ENCODE data around the gene DNER. TPM values are rescaled to one million over a fixed set of nuclear protein-coding genes. Genes with fewer than 3 reads are reported as not detected.

The DNER gene
- total and polyA plus RNA-seq, 2 experiments from 2014 or later, result 4.7 to 8.8 TPM

- H3K36me3 ChIP-seq (ENCODE audit: insufficient read depth), result no peaks in the 10 kb centered on the region
- H3K4me1 Mint-ChIP-seq, result no peaks in the 10 kb centered on the region
- no peak for TF ChIP-seq NANOG (IDR thresholded peaks at IDR 0.05; ENCODE audit: borderline replicate concordance)
- TF ChIP-seq ZNF462 (CRISPR knock-in tag; IDR thresholded peaks at IDR 0.05), result no peak
- TF ChIP-seq ZNF114 (CRISPR knock-in tag; IDR thresholded peaks at IDR 0.05), result no peak
- no peak for TF ChIP-seq EZH2phosphoT487 (IDR thresholded peaks at IDR 0.05; ENCODE audit: unreplicated experiment)
- no peak for TF ChIP-seq EZH2 (IDR thresholded peaks at IDR 0.05; ENCODE audit: low read depth, unreplicated experiment)
- TF ChIP-seq, protein P1, sequence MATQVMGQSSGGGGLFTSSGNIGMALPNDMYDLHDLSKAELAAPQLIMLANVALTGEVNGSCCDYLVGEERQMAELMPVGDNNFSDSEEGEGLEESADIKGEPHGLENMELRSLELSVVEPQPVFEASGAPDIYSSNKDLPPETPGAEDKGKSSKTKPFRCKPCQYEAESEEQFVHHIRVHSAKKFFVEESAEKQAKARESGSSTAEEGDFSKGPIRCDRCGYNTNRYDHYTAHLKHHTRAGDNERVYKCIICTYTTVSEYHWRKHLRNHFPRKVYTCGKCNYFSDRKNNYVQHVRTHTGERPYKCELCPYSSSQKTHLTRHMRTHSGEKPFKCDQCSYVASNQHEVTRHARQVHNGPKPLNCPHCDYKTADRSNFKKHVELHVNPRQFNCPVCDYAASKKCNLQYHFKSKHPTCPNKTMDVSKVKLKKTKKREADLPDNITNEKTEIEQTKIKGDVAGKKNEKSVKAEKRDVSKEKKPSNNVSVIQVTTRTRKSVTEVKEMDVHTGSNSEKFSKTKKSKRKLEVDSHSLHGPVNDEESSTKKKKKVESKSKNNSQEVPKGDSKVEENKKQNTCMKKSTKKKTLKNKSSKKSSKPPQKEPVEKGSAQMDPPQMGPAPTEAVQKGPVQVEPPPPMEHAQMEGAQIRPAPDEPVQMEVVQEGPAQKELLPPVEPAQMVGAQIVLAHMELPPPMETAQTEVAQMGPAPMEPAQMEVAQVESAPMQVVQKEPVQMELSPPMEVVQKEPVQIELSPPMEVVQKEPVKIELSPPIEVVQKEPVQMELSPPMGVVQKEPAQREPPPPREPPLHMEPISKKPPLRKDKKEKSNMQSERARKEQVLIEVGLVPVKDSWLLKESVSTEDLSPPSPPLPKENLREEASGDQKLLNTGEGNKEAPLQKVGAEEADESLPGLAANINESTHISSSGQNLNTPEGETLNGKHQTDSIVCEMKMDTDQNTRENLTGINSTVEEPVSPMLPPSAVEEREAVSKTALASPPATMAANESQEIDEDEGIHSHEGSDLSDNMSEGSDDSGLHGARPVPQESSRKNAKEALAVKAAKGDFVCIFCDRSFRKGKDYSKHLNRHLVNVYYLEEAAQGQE (IDR thresholded peaks at IDR 0.05; ENCODE audit: unreplicated experiment), result no peak
- TF ChIP-seq POLR2AphosphoS5 (IDR thresholded peaks at IDR 0.05; ENCODE audit: low read depth), result no peak
- no peak for TF ChIP-seq JUNB (IDR thresholded peaks at IDR 0.05; ENCODE audit: unreplicated experiment)
- TF ChIP-seq CREB1 (CRISPR knock-in tag; IDR thresholded peaks at IDR 0.05; ENCODE audit: low read depth), result no peak
- TF ChIP-seq, protein P2, sequence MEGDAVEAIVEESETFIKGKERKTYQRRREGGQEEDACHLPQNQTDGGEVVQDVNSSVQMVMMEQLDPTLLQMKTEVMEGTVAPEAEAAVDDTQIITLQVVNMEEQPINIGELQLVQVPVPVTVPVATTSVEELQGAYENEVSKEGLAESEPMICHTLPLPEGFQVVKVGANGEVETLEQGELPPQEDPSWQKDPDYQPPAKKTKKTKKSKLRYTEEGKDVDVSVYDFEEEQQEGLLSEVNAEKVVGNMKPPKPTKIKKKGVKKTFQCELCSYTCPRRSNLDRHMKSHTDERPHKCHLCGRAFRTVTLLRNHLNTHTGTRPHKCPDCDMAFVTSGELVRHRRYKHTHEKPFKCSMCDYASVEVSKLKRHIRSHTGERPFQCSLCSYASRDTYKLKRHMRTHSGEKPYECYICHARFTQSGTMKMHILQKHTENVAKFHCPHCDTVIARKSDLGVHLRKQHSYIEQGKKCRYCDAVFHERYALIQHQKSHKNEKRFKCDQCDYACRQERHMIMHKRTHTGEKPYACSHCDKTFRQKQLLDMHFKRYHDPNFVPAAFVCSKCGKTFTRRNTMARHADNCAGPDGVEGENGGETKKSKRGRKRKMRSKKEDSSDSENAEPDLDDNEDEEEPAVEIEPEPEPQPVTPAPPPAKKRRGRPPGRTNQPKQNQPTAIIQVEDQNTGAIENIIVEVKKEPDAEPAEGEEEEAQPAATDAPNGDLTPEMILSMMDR (conservative IDR thresholded peaks at IDR 0.05; ENCODE audit: low read depth in 2 of 2), result no peak
- ATAC-seq (no peak), DNase-seq (ENCODE audit: low spot score) (no peak)
- H3K36me3 Mint-ChIP-seq (ENCODE audit: low read depth), result no peaks in the 10 kb centered on the region
- no peaks in the 10 kb centered on the region for H3K9me3 Mint-ChIP-seq
- no peak overlapping the region for H3K27ac Mint-ChIP-seq
- peaks cover 5% of the 10 kb centered on the region; the same call in 1 of the 2 replicates for H3K9me2 ChIP-seq (ENCODE audit: insufficient read depth)
- H3K27me3 Mint-ChIP-seq (ENCODE audit: insufficient read depth, low read depth, poor library complexity), result peaks cover 1% of the 10 kb centered on the region
- no peak overlapping the region for H3K4me3 ChIP-seq
- H4K20me1 ChIP-seq (replicated peaks; ENCODE audit: insufficient read depth), result no peaks in the 10 kb centered on the region
- H3F3A ChIP-seq (replicated peaks; ENCODE audit: low read depth), result no peaks in the 10 kb centered on the region
- H3K79me2 ChIP-seq (replicated peaks; ENCODE audit: insufficient read depth), result no peaks in the 10 kb centered on the region
- H3K27me3 ChIP-seq (ENCODE audit: insufficient read depth), result no peaks in the 10 kb centered on the region
- H2AFZ ChIP-seq, result no peak overlapping the region
- no peak overlapping the region for H3K4me2 ChIP-seq
- H3K4me3 Mint-ChIP-seq, result no peak overlapping the region
- H3K4me1 ChIP-seq (ENCODE audit: insufficient read depth), result no peaks in the 10 kb centered on the region
- no peak overlapping the region for H3K27ac ChIP-seq (ENCODE audit: low read depth)
These were observed 40.7 kb downstream of the DNER start for GRCh38 chr2:229673676-229674075.

All from GM23338 (cell line).